Stimulated activated CD4-positive, alpha-beta T cell treated with anti-CD3 and anti-CD28 coated beads, Interleukin-2, amount 100 ng/mL, for 48 hours (primary cell): ENCODE measurements around the gene NIPBL.
"Not testable (repeated sequence)": the region's sequence is repeated elsewhere in the genome, so short reads cannot be mapped to it uniquely, and the experiment has no call there.

ENCODE experiments used
- DNase-seq, 2 donors: peaks; one replicate each; pipeline ENCODE4 v3.0.0-alpha.2; 2020

NIPBL gene

GRCh38 chr5:37043693-37044092, 167.1 kb downstream of the NIPBL start:
- no peak for DNase-seq

GRCh38 chr5:37044120-37044519, 167.6 kb downstream of the NIPBL start:
- DNase-seq, result no peak

- no peak for DNase-seq
These were observed 169.1 kb downstream of the NIPBL start for GRCh38 chr5:37045703-37046102.

- no peak for DNase-seq
These were observed 171.4 kb downstream of the NIPBL start for GRCh38 chr5:37047947-37048346.

- no peak for DNase-seq
These were observed 177.8 kb downstream of the NIPBL start for GRCh38 chr5:37054391-37054790.

GRCh38 chr5:37055383-37055990, 178.9 kb downstream of the NIPBL start:
- no peak for DNase-seq

- DNase-seq, result no peak
These were observed 180.2 kb downstream of the NIPBL start for GRCh38 chr5:37056762-37057161.

GRCh38 chr5:37060030-37060429, 183.5 kb downstream of the NIPBL start:
- DNase-seq, result no peak

- no peak for DNase-seq
These were observed 187.2 kb downstream of the NIPBL start for GRCh38 chr5:37063739-37064138.

- no peak for DNase-seq
These were observed 187.9 kb downstream of the NIPBL start for GRCh38 chr5:37064442-37064841.

- no peak for DNase-seq
These were observed 194.9 kb downstream of the NIPBL start for GRCh38 chr5:37071487-37071886.

- DNase-seq, result no peak
These were observed 195.5 kb downstream of the NIPBL start for GRCh38 chr5:37071901-37072581.

GRCh38 chr5:37075399-37075950, 198.9 kb downstream of the NIPBL start:
- DNase-seq, result no peak

GRCh38 chr5:37077146-37077545, 200.6 kb downstream of the NIPBL start:
- DNase-seq, result no peak

- DNase-seq, result no peak
These were observed 204.1 kb downstream of the NIPBL start for GRCh38 chr5:37080697-37081096.

GRCh38 chr5:37082977-37083376, 206.4 kb downstream of the NIPBL start:
- DNase-seq, result not testable (repeated sequence)

- not testable (repeated sequence) for DNase-seq
These were observed 209.5 kb downstream of the NIPBL start for GRCh38 chr5:37086026-37086425.

GRCh38 chr5:37086466-37087173, 210.1 kb downstream of the NIPBL start:
- no peak for DNase-seq

GRCh38 chr5:37088009-37088408, 211.4 kb downstream of the NIPBL start:
- no peak for DNase-seq

GRCh38 chr5:37090123-37090726, 213.7 kb downstream of the NIPBL start:
- DNase-seq, result no peak

GRCh38 chr5:37090781-37091180, 214.2 kb downstream of the NIPBL start:
- DNase-seq, result no peak

GRCh38 chr5:37093795-37094194, 217.2 kb downstream of the NIPBL start:
- DNase-seq, result not testable (repeated sequence)

- not testable (repeated sequence) for DNase-seq
These were observed 222.7 kb downstream of the NIPBL start for GRCh38 chr5:37099267-37099666.
